ENCODE data around the gene KIF4A.
"Not testable (repeated sequence)": the region's sequence is repeated elsewhere in the genome, so short reads cannot be mapped to it uniquely, and the experiment has no call there.

GRCh38 chrX:70349367-70350125 lies 59.6 kb downstream of the KIF4A start:
- not testable (repeated sequence) for TF ChIP-seq CTCF, POLR2AphosphoS5, POLR2A (IDR thresholded peaks at IDR 0.05)
